DMS153 treated with DMSO at 0.1 percent for 48 hours (cell line): Measurements from ENCODE around the gene MAGEC1.
"Not testable (repeated sequence)": the region's sequence is repeated elsewhere in the genome, so short reads cannot be mapped to it uniquely, and the experiment has no call there.

Experiments used
- DNase-seq: peaks from one replicate; lab custom pipeline; 2025; ENCODE audit not compliant: unreplicated experiment; lab: John Stamatoyannopoulos, UW

The MAGEC1 gene

DNA sequence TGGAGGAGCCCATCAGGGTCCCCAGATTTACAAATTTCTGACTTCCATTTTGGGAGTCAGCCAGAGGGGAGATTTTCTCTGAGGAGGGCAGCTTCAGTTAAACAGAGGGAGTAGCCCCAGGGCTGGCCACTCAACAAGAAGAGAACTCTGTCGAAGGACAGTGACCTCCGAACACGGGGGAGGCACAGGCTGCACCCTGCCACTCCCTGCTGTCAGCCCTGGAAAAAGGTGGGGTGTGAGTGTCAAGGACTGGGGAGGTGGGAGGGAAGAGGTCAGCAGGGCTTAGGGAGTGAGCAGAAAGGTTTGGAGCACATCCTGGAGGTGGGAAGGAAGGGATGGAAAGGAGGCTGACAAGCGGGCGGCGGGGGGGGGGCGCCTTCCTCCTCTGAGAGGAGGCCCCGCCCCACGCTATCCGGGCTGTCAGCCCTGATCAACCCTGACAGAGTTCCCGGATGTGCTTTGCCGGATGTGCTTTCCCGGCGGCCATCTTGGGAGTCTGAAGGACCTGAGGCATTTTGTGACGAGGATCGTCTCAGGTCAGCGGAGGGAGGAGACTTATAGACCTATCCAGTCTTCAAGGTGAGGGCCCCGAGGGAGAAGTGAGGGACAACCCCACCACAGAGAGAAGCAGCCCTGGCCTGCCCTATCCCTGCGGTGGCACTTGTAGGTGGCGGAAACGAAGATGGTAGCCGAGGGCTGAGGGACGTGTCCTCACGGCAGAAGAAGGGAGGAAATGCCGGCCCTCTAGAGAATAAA, at the start of gene MAGEC1:
Gene MAGEC1, plus strand, starts transcription at position 495 of the 756 bp plus-strand sequence. CDS start 1,179 bp downstream, outside the sequence.
- DNase-seq, result no peak

- DNase-seq, result no peak
Measured at GRCh38 chrX:141857479-141857878, 46.2 kb upstream of the MAGEC1 start.

DNA sequence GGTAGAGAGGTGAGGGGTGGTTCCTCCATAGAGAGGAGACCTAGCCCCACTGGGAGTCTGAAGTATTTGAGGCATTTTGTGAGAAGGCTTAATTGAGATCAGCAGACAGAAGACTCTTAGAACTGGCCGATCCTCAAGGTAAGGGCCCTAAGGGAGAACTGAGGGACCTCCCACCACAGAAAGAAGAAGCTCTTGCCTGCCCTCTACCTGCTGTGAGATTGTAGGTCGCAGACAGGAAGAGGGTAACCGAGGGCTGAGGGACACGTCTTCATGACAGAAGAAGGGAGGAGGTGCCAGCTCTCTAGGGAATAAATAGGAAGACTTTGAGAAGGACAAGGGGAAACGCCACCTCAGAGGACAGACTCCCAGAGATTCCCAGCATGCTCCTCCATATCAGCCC, 24.1 kb upstream of the MAGEC1 start:
- DNase-seq, result no peak

GRCh38 chrX:141888811-141889210, 14.9 kb upstream of the MAGEC1 start:
- DNase-seq, result not testable (repeated sequence)

GRCh38 chrX:141894733-141895132, 9.0 kb upstream of the MAGEC1 start:
- DNase-seq, result no peak

GRCh38 chrX:141897690-141898089, 6.0 kb upstream of the MAGEC1 start:
- DNase-seq, result no peak

DNA sequence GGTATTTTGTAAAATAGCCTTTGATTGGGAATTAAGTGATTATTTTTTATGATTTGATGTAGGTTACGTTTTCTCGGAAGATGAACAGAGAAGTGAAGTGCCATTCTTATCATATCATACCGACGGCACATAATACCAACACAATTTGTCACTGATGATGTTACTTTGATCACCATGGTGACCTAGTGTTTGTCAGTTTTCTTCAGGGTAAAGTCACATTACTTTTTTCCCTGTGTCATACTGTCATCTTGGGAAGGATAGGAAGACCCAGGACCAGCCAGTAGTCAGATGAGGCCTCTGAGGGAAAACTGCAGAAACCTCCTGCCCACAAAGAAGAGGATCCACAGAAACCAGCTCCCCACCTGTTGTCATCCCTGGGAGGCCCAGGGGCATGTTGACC, 1.3 kb upstream of the MAGEC1 start:
- DNase-seq, result no peak

DNA sequence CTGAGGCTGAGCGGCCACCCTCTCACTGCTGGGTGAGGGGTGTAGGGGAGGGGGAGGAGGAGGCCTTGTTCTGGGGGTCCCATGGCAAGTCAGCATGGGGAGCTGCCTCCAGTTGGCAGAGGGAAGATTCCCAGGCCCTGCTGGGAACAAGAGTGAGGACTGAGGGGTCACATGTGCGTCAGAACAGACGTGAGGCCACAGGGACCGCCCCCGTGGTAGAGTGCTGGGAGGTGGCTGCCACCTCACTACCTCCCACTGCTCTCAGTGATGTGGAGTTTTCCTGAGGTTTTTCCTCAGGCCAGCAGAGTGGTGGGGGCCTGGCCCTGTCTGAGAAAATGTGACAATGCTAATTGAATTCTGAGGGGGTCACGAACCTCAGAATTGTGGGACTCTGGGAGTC, 568 bp downstream of the MAGEC1 start:
- DNase-seq, result no peak

DNA sequence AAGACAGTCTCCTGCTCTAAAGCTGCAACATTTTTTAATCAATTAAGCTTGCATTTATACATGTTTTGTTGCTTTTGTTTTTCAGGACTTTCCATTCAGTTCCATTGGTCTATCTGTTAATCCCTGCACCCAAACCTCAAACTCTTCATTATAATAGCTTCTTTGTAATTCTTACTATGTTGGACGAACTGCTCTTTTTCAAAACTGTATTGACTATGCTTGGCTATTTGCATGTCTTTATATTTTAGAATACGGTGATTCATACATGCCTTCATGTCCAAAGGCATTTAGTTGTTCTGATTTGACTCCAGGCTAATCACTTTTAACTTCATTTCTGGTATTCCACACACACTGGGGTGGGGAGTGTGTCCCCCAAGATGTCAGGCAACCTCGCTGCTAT, 14.1 kb downstream of the MAGEC1 start:
- DNase-seq, result no peak

DNA sequence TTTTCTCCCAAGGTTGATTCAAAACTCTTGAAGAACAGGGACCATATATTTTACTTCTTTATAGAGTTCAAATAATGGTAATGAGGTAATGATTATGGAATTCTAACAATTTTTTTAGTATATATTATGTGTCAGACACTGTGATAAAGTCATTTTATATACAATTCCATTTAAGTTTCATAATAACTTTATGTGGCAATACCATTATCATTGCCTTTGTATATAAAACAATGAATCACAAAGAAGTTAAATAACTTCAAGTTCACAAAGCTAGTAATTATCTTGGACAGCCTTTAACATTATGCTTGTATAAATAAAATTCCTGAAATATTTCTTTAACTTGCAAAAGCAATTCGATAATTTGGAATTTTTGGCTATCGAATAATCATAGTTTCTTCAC, 20.6 kb downstream of the MAGEC1 start:
- no peak for DNase-seq

DNA sequence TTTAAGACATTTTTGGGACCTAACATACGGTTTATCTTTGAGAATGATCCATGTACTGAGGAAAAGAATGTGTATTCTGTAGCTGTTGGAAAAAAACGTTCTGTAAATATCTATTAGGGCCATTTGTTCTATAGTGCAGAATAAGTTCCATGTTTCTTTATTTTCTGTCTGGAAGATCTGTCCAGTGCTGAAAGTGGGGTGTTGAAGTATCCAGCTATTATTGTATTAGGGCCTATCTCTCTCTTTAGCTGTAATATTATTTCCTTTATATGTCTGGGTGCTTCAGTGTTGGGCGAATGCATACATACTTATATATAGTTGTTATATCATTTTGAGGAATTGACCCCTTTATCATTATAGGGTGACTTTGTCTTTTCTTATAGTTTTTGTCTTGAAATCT, 24.7 kb downstream of the MAGEC1 start:
- DNase-seq, result no peak

GRCh38 chrX:141934059-141934641, 30.5 kb downstream of the MAGEC1 start:
- DNase-seq, result no peak

DNA sequence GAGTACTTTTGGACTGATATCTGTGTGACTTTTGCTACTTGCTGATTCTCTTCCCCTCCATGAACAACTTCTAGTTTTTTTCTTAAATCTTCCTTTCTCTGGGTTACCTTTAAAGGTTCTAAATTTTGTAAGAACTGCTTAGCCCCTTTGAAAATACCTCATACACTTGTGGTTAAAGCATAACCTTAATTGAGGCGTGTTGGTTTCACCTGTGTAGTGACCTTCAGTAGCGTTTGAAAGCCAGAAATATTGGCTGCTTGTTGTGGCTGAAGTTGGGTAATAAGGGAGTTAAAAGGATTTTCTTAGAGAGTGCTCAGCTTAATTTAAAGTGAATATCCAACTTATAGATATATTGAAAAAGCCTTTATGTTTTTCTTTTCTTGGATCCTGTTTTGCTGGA, 32.0 kb downstream of the MAGEC1 start:
- no peak for DNase-seq

GRCh38 chrX:141936080-141936479, 32.4 kb downstream of the MAGEC1 start:
- DNase-seq, result no peak

GRCh38 chrX:141941234-141941633, 37.5 kb downstream of the MAGEC1 start:
- no peak for DNase-seq

GRCh38 chrX:141945426-141945825, 41.7 kb downstream of the MAGEC1 start:
- no peak for DNase-seq

DNA sequence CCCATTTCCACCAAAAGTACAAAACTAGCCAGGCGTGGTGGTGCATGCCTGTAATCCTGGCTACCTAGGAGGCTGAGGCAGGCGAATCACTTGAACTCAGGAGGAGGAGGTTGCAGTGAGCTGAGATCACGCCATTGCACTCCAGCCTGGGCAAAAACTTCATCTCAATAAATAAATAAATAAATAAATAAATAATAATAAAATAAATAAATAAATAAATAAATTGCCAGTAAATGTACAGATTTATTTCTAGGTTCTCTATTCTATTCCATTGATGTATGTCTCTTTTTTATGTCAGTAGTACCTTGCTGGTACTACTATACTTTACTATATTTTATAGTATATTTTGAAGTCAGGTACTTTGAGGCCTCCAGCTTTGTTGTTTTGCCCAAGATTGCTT, 43.7 kb downstream of the MAGEC1 start:
- no peak for DNase-seq

GRCh38 chrX:141952603-141953002, 48.9 kb downstream of the MAGEC1 start:
- no peak for DNase-seq

- DNase-seq, result no peak
Measured at GRCh38 chrX:141958675-141959074, 55.0 kb downstream of the MAGEC1 start.
